DND-41 (cell line): Measurements from ENCODE around the gene YBX1.

Experiments
- ATAC-seq: fragments of 200-7000 bp; cut with Tn5 transposase; 3 replicates; pipeline ENCODE4 v1.9.1; 2021; ENCODE audit warnings: low read depth; ENCODE audit not compliant: insufficient read depth
- DNase-seq: peaks from one replicate; pipeline ENCODE4 v3.0.0-alpha.2; 2020
- H2AFZ ChIP-seq: 2 replicates; pipeline ENCODE4 v1.6.0; 2012; ENCODE audit warnings: low read depth, low read length
- H3K27ac ChIP-seq: 2 replicates; pipeline ENCODE4 v1.5.1; 2012; ENCODE audit warnings: low read length, inconsistent platforms
- H3K27me3 ChIP-seq: fragments of 200-600 bp; sonication (generic); 2 replicates; pipeline ENCODE4 v1.6.0; 2012; ENCODE audit warnings: low read length, mild to moderate bottlenecking, inconsistent platforms; ENCODE audit not compliant: insufficient read depth, poor library complexity
- H3K36me3 ChIP-seq: 2 replicates; pipeline ENCODE4 v1.5.1; 2012; ENCODE audit warnings: low read length, inconsistent platforms; ENCODE audit not compliant: insufficient read depth
- H3K4me1 ChIP-seq: 2 replicates; pipeline ENCODE4 v1.5.1; 2012; ENCODE audit warnings: mild to moderate bottlenecking, low read length; ENCODE audit not compliant: insufficient read depth
- H3K4me2 ChIP-seq: 2 replicates; pipeline ENCODE4 v1.6.0; 2012; ENCODE audit warnings: mild to moderate bottlenecking, moderate library complexity, low read length, inconsistent platforms; ENCODE audit not compliant: insufficient read depth
- H3K4me3 ChIP-seq, 2 experiments: fragments of 200-600 bp in 1 of 2; shearing (Covaris generic) in 1 of 2; 2 replicates each; pipeline ENCODE4 v1.5.1; 2012 to 2016; ENCODE audit warnings: inconsistent platforms in 2 of 2, low read length in 2 of 2, mild to moderate bottlenecking in 2 of 2, low read depth in 1 of 2, moderate library complexity in 1 of 2
- H3K79me2 ChIP-seq: 2 replicates; pipeline ENCODE4 v1.6.0; 2012; ENCODE audit warnings: low read length, inconsistent platforms; ENCODE audit not compliant: insufficient read depth
- H3K9ac ChIP-seq: 2 replicates; pipeline ENCODE4 v1.6.0; 2012; ENCODE audit warnings: low read depth, mild to moderate bottlenecking, inconsistent platforms, low read length, moderate library complexity
- H3K9me3 ChIP-seq: 2 replicates; pipeline ENCODE4 v1.5.1; 2012; ENCODE audit warnings: low read length, moderate library complexity, mild to moderate bottlenecking, inconsistent platforms; ENCODE audit not compliant: insufficient read depth, severe bottlenecking
- H4K20me1 ChIP-seq: 2 replicates; pipeline ENCODE4 v1.6.0; 2012; ENCODE audit warnings: low read length; ENCODE audit not compliant: insufficient read depth
- CTCF ChIP-seq: IDR thresholded peaks from 2 replicates; pipeline ENCODE4 v1.5.1; 2012; ENCODE audit warnings: borderline replicate concordance, low read length, moderate library complexity, mild to moderate bottlenecking; ENCODE audit not compliant: poor library complexity, severe bottlenecking; ENCODE audit errors: extremely low read depth
- EZH2 ChIP-seq: IDR thresholded peaks from 3 replicates; pipeline ENCODE4 v1.6.1; 2012; ENCODE audit warnings: borderline replicate concordance, low read depth, mild to moderate bottlenecking, moderate library complexity, low read length, inconsistent platforms; ENCODE audit not compliant: severe bottlenecking

Gene YBX1

GRCh38 chr1:42730002-42730401 lies 47.8 kb downstream of the YBX1 start:
- no peaks in the 10 kb centered on the region for H3K27me3 ChIP-seq
- no peak overlapping the region for H3K4me3 ChIP-seq
- TF ChIP-seq EZH2, result no peak
- peak; percentile 7 for TF ChIP-seq CTCF
- DNase-seq (no peak), ATAC-seq (no peak)
- H3K9ac ChIP-seq, result no peak overlapping the region
- H3K27ac ChIP-seq, result no peak overlapping the region
- no peak overlapping the region for H3K4me2 ChIP-seq
- no peak overlapping the region for H2AFZ ChIP-seq
- no peaks in the 10 kb centered on the region for H3K79me2 ChIP-seq
- H3K4me1 ChIP-seq, result no peaks in the 10 kb centered on the region
- no peaks in the 10 kb centered on the region for H3K9me3 ChIP-seq
- no peaks in the 10 kb centered on the region for H4K20me1 ChIP-seq
- H3K36me3 ChIP-seq, result no peaks in the 10 kb centered on the region

DNA sequence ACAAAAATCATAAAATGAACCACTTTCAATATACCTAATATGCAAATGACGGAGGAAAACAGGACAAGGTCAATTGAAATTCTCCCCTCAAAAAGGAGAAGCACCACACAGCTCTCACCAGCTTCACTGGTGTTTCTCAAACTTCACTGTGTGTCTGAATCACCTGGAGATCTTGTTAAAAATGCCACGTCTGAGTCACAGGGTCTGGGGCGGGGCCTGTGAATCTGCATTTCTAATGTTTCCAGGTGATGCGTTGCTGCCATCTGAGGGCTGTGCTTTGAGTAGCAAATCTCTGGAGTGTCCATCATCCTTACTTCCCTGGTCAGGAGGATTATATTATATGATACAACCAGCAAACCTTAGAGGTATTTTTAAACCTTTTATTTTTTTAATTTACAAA lies 48.8 kb downstream of the YBX1 start:
- Histone ChIP-seq H3K4me2 (no peak overlapping the region), H3K4me1 (no peaks in the 10 kb centered on the region), H3K36me3 (no peaks in the 10 kb centered on the region), H3K79me2 (no peaks in the 10 kb centered on the region), H3K4me3 (no peak overlapping the region), H4K20me1 (no peaks in the 10 kb centered on the region), H3K27ac (no peak overlapping the region), H3K27me3 (no peaks in the 10 kb centered on the region), H2AFZ (no peak overlapping the region), H3K9ac (no peak overlapping the region), H3K9me3 (no peaks in the 10 kb centered on the region)
- TF ChIP-seq EZH2, result no peak
- peak; percentile 33 for TF ChIP-seq CTCF
- no peak for DNase-seq
- no peak for ATAC-seq

DNA sequence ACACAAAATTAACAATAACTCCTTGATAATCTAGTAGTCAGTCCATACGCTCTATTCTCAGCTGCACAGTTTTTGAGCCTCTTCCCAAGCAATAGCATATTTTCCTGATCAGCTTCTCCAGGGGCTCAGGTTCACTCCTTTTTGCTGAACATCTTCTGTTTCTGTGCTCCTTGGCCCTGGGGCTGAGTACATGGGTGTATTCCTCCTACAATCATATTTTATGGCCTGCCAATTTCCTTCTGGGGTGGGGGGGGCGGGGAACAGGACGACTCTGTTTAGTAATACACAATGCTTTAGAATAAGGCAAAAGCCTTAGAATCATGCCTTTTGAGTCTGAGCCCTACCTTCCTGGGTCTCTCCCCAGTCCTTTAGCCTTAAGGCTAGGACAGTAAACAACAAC lies 49.4 kb downstream of the YBX1 start:
- no peak overlapping the region for H3K9ac ChIP-seq
- H2AFZ ChIP-seq, result no peak overlapping the region
- H4K20me1 ChIP-seq, result no peaks in the 10 kb centered on the region
- H3K79me2 ChIP-seq, result no peaks in the 10 kb centered on the region
- H3K27ac ChIP-seq, result no peak overlapping the region
- no peak overlapping the region for H3K4me2 ChIP-seq
- no peak for DNase-seq
- no peaks in the 10 kb centered on the region for H3K9me3 ChIP-seq
- no peaks in the 10 kb centered on the region for H3K27me3 ChIP-seq
- H3K4me1 ChIP-seq, result no peaks in the 10 kb centered on the region
- TF ChIP-seq EZH2 (no peak), CTCF (no peak)
- no peak overlapping the region for H3K4me3 ChIP-seq
- ATAC-seq, result no peak
- no peaks in the 10 kb centered on the region for H3K36me3 ChIP-seq

DNA sequence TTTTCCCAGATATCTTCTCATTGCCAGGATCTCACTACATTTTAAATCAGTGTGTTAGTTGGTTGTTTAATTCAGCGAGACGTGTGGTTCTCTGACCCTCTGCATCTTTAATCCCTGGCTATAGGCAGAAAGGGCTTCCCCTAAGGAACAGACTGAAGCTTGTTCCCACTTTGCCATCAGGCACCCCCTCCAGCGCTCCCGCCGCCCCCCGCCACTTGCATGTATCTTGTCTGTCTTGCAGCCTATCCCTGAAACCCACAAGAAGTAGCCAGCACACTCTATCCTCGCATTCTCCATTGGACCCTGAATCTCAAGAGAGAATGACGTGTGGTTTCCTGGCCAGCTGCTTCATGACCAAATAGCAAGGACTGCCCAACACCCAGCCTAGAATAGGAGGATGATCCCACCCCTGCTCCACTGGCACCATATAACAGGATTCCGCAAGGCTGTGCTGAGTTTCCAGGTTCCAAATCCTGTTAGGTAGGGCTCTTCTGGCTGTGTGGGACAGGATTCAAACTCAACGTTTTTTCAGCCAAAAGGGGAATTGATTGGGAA lies 50.0 kb downstream of the YBX1 start:
- ATAC-seq, result no peak
- H3K27ac ChIP-seq, result no peak overlapping the region

More for the DNA sequence above, 50.0 kb downstream of the YBX1 start:
- H3K36me3 ChIP-seq, result no peaks in the 10 kb centered on the region
- no peak for DNase-seq
- TF ChIP-seq EZH2, result no peak
- no peak for TF ChIP-seq CTCF
- H3K27me3 ChIP-seq, result no peaks in the 10 kb centered on the region
- no peaks in the 10 kb centered on the region for H3K4me1 ChIP-seq
- no peak overlapping the region for H3K4me3 ChIP-seq
- no peak overlapping the region for H3K4me2 ChIP-seq
- no peaks in the 10 kb centered on the region for H3K79me2 ChIP-seq
- no peak overlapping the region for H2AFZ ChIP-seq
- no peaks in the 10 kb centered on the region for H3K9me3 ChIP-seq
- H4K20me1 ChIP-seq, result no peaks in the 10 kb centered on the region
- H3K9ac ChIP-seq, result no peak overlapping the region
